Loucy (cell line): ENCODE results near the gene ITGA5.

Source experiments
- H2AFZ ChIP-seq: fragments of 200-600 bp; sonication (generic); 2 replicates; pipeline ENCODE4 v1.6.0; 2016; ENCODE audit warnings: antibody characterized with exemption, mild to moderate bottlenecking, low read length, moderate library complexity
- H3F3A ChIP-seq: fragments of 200-600 bp; 2 replicates; pipeline ENCODE4 v1.6.0; 2016; ENCODE audit warnings: antibody characterized with exemption, low read depth, mild to moderate bottlenecking
- H3K27me3 ChIP-seq: fragments of 200-600 bp; sonication (generic); 2 replicates; pipeline ENCODE4 v1.6.1; 2014; ENCODE audit warnings: low read length, mild to moderate bottlenecking; ENCODE audit not compliant: insufficient read depth, poor library complexity, severe bottlenecking
- H3K36me3 ChIP-seq: fragments of 200-600 bp; sonication (generic); 2 replicates; pipeline ENCODE4 v1.6.1; 2016; ENCODE audit warnings: low read length; ENCODE audit not compliant: insufficient read depth
- H3K4me1 ChIP-seq: fragments of 200-600 bp; sonication (generic); 2 replicates; pipeline ENCODE4 v1.5.1; 2014; ENCODE audit warnings: low read length, mild to moderate bottlenecking; ENCODE audit not compliant: insufficient read depth, poor library complexity, severe bottlenecking
- H3K4me2 ChIP-seq: fragments of 200-600 bp; sonication (generic); 2 replicates; pipeline ENCODE4 v1.6.0; 2014; ENCODE audit warnings: antibody characterized with exemption, low read length, low read depth, mild to moderate bottlenecking; ENCODE audit not compliant: poor library complexity, severe bottlenecking
- H3K4me3 ChIP-seq: fragments of 200-600 bp; sonication (generic); 2 replicates; pipeline ENCODE4 v1.5.1; 2014; ENCODE audit warnings: low read length, mild to moderate bottlenecking, mixed read lengths; ENCODE audit not compliant: poor library complexity, severe bottlenecking
- H3K79me2 ChIP-seq: fragments of 200-600 bp; sonication (generic); 2 replicates; pipeline ENCODE4 v1.6.1; 2014; ENCODE audit warnings: low read length; ENCODE audit not compliant: insufficient read depth
- H3K9ac ChIP-seq: fragments of 200-600 bp; sonication (generic); 2 replicates; pipeline ENCODE4 v1.6.0; 2014; ENCODE audit warnings: mild to moderate bottlenecking, low read depth, low read length, moderate library complexity; ENCODE audit not compliant: poor library complexity, severe bottlenecking
- H3K9me2 ChIP-seq: fragments of 200-600 bp; sonication (generic); replicated peaks from 2 replicates; pipeline ENCODE4 v1.6.1; 2016; ENCODE audit warnings: low read depth, low read length, mixed read lengths
- H3K9me3 ChIP-seq: fragments of 200-600 bp; sonication (generic); 2 replicates; pipeline ENCODE4 v1.6.1; 2014; ENCODE audit warnings: mild to moderate bottlenecking, antibody characterized with exemption, low read length, low read depth; ENCODE audit not compliant: insufficient read depth
- H4K20me1 ChIP-seq: fragments of 200-600 bp; sonication (generic); 2 replicates; pipeline ENCODE4 v1.6.0; 2014; ENCODE audit warnings: antibody characterized with exemption, low read length, mild to moderate bottlenecking; ENCODE audit not compliant: insufficient read depth, poor library complexity, severe bottlenecking
- CTCF ChIP-seq: fragments of 200-600 bp; sonication (generic); conservative IDR thresholded peaks from 2 replicates; pipeline ENCODE4 v1.5.1; 2014; ENCODE audit warnings: mild to moderate bottlenecking, antibody characterized with exemption, low read length
- EZH2phosphoT487 ChIP-seq: fragments of 200-600 bp; IDR thresholded peaks from 2 replicates; pipeline ENCODE4 v1.6.1; 2018; ENCODE audit warnings: antibody characterized with exemption, mild to moderate bottlenecking, moderate library complexity, borderline replicate concordance

ITGA5 gene

GRCh38 chr12:54416687-54417603 is 2.1 kb downstream of the ITGA5 start:
- Histone ChIP-seq H3K4me2 (peak overlapping the region; percentile 100), H3K27me3 (peaks cover 10% of the 10 kb centered on the region), H3K4me3 (peak overlapping the region; percentile 98), H2AFZ (no peak overlapping the region), H3K36me3 (no peaks in the 10 kb centered on the region), H3K9me2 (no peaks in the 10 kb centered on the region), H3K4me1 (peaks cover 76% of the 10 kb centered on the region), H3K79me2 (peaks cover 81% of the 10 kb centered on the region), H3K9ac (peak overlapping the region; percentile 99), H3F3A (peaks cover 6% of the 10 kb centered on the region; the same call in 1 of the 2 replicates), H3K9me3 (no peaks in the 10 kb centered on the region), H4K20me1 (peaks cover 12% of the 10 kb centered on the region)
- TF ChIP-seq EZH2phosphoT487 (no peak), CTCF (no peak)

- Histone ChIP-seq H3K9me2 (no peaks in the 10 kb centered on the region), H4K20me1 (peaks cover 21% of the 10 kb centered on the region), H3K79me2 (peaks cover 97% of the 10 kb centered on the region), H2AFZ (no peak overlapping the region), H3K4me1 (peaks cover 74% of the 10 kb centered on the region), H3K36me3 (peaks cover 10% of the 10 kb centered on the region; the same call in 1 of the 2 replicates), H3K4me3 (peak overlapping the region; percentile 98), H3F3A (peaks cover 6% of the 10 kb centered on the region; the same call in 1 of the 2 replicates), H3K9me3 (no peaks in the 10 kb centered on the region), H3K4me2 (peak overlapping the region; percentile 100), H3K9ac (peak overlapping the region; percentile 99), H3K27me3 (peaks cover 10% of the 10 kb centered on the region)
- peak; percentile 46 for TF ChIP-seq CTCF
- TF ChIP-seq EZH2phosphoT487, result no peak
Measured at GRCh38 chr12:54415221-54415929, 3.7 kb downstream of the ITGA5 start.

- Histone ChIP-seq H3K9me3 (no peaks in the 10 kb centered on the region), H3K27me3 (peaks cover 2% of the 10 kb centered on the region), H3K9ac (peak overlapping the region; percentile 99), H3F3A (peaks cover 6% of the 10 kb centered on the region; the same call in 1 of the 2 replicates), H2AFZ (no peak overlapping the region), H3K4me2 (peak overlapping the region; percentile 100), H4K20me1 (peaks cover 21% of the 10 kb centered on the region), H3K4me3 (peak overlapping the region; percentile 85), H3K9me2 (no peaks in the 10 kb centered on the region), H3K36me3 (peaks cover 27% of the 10 kb centered on the region; the same call in 1 of the 2 replicates), H3K79me2 (peaks cover 100% of the 10 kb centered on the region), H3K4me1 (peaks cover 64% of the 10 kb centered on the region)
- TF ChIP-seq CTCF (no peak), EZH2phosphoT487 (no peak)
Measured at GRCh38 chr12:54413284-54414190, 5.5 kb downstream of the ITGA5 start.
